A673 (cell line): ENCODE results near the gene MXRA8. TPM values are rescaled to one million over a fixed set of nuclear protein-coding genes. Genes with fewer than 3 reads are reported as not detected.

Experiments used
- BruUV-seq: library from RNA; stranded (reverse); fragments of 400-500 nt; replicated peaks from 2 replicates; lab custom pipeline; 2021; lab: Mats Ljungman, UMichigan
- CTCF ChIA-PET: fragments of 300-600 bp; sonication (Branson Sonifier 250); formaldehyde crosslinking; loops from one replicate; lab custom pipeline; 2022; ENCODE audit warnings: antibody characterized with exemption; lab: Charles Lee
- POLR2A ChIA-PET: fragments of 300-600 bp; sonication (Branson Sonifier 250); formaldehyde crosslinking; loops from one replicate; lab custom pipeline; 2022; ENCODE audit warnings: antibody characterized with exemption; ENCODE audit not compliant: low non-redundant PET; lab: Charles Lee
- DNase-seq: peaks from one replicate; pipeline ENCODE4 v3.0.0-alpha.2; 2015; ENCODE audit warnings: low spot score
- H3K27ac ChIP-seq: fragments of 200-600 bp; sonication (generic); 2 replicates; pipeline ENCODE4 v1.5.1; 2016; ENCODE audit warnings: mixed run types, low read depth, mild to moderate bottlenecking, mixed read lengths, antibody characterized with exemption, low read length; ENCODE audit not compliant: poor library complexity, severe bottlenecking
- H3K27me3 ChIP-seq: fragments of 200-600 bp; sonication (generic); replicated peaks from 2 replicates; pipeline ENCODE4 v1.6.1; 2017; ENCODE audit warnings: mixed run types, low read depth, mild to moderate bottlenecking, mixed read lengths, antibody characterized with exemption, low read length; ENCODE audit not compliant: insufficient read depth, poor library complexity
- H3K36me3 ChIP-seq: fragments of 200-600 bp; sonication (generic); 2 replicates; pipeline ENCODE4 v1.6.1; 2016; ENCODE audit warnings: mixed run types, mild to moderate bottlenecking, mixed read lengths, antibody characterized with exemption, low read length; ENCODE audit not compliant: insufficient read depth, poor library complexity, severe bottlenecking
- H3K4me1 ChIP-seq: fragments of 200-600 bp; sonication (generic); 2 replicates; pipeline ENCODE4 v1.6.1; 2017; ENCODE audit warnings: mixed run types, mild to moderate bottlenecking, mixed read lengths, antibody characterized with exemption, low read length; ENCODE audit not compliant: insufficient read depth, poor library complexity, severe bottlenecking
- H3K4me3 ChIP-seq: fragments of 200-600 bp; sonication (generic); 2 replicates; pipeline ENCODE4 v1.5.1; 2016; ENCODE audit warnings: low read depth, mixed run types, mild to moderate bottlenecking, mixed read lengths, low read length; ENCODE audit not compliant: poor library complexity, severe bottlenecking
- H3K9me3 ChIP-seq: fragments of 200-600 bp; sonication (generic); 2 replicates; pipeline ENCODE4 v1.6.1; 2016; ENCODE audit warnings: mixed run types, low read depth, mild to moderate bottlenecking, mixed read lengths, antibody characterized with exemption, low read length; ENCODE audit not compliant: poor library complexity, severe bottlenecking
- CTCF ChIP-seq: fragments of 300-800, 200-600 bp; sonication (generic); conservative IDR thresholded peaks from 2 replicates; pipeline ENCODE4 v1.5.1; 2017; ENCODE audit warnings: low read depth, mild to moderate bottlenecking, antibody characterized with exemption, low read length, moderate library complexity, mixed read lengths
- EZH2 ChIP-seq: fragments of 200-600 bp; sonication (generic); IDR thresholded peaks from 2 replicates; pipeline ENCODE4 v1.6.1; 2017; ENCODE audit warnings: borderline replicate concordance, low read depth, mild to moderate bottlenecking, mixed read lengths, antibody characterized with exemption, low read length; ENCODE audit not compliant: poor library complexity, severe bottlenecking
- intact Hi-C: fragments of 100-400 bp; cut with micrococcal nuclease; formaldehyde crosslinking; loops from one replicate; pipeline ENCODE4 v1.10.0; 2022; ENCODE audit not compliant: unreplicated experiment
- total RNA-seq: library from RNA; stranded (reverse); gene quantifications from 2 replicates; pipeline ENCODE4 v1.2.3, GENCODE V29; 2021

MXRA8 gene
- total RNA-seq, 1 experiment from 2014 or later, result 0.73 TPM

DNA sequence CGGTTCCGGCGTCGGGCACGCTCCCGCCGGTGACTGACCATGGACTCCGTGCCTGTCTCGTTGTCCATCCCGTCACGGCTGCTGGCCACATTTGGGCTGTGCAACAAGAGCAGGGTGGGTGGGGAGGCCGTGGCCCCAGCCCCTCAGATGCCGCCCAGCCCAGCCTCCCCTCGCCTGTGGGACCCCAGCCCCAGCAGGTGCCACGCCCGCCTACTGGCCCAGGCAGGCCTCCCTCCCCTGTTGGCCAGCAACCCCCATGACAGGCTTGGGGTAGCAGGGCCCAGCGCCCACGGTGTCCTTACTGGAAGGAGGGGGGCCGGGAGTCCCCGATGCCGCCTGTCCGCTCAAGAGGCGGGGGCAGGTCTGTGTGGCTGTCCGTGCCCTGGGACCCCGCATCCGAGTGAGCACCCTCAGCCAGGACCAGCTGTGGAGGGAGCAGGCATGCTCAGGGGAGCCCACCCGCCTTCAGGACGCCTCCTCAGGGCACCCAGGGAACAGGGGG, 16.2 kb downstream of the MXRA8 start:
- H3K27ac ChIP-seq, result no peak overlapping the region
- no TSS peak for BruUV-seq
- H3K4me1 ChIP-seq, result no peaks in the 10 kb centered on the region
- no peaks in the 10 kb centered on the region for H3K27me3 ChIP-seq
- H3K9me3 ChIP-seq, result no peaks in the 10 kb centered on the region
- no peak for TF ChIP-seq EZH2
- no peak for TF ChIP-seq CTCF
- H3K36me3 ChIP-seq, result peaks cover 9% of the 10 kb centered on the region
- CTCF ChIA-PET, result no interaction called here
- POLR2A ChIA-PET, result no interaction called here
- no peak for DNase-seq
- intact Hi-C loops, result no loop called here
- no peak overlapping the region for H3K4me3 ChIP-seq

DNA sequence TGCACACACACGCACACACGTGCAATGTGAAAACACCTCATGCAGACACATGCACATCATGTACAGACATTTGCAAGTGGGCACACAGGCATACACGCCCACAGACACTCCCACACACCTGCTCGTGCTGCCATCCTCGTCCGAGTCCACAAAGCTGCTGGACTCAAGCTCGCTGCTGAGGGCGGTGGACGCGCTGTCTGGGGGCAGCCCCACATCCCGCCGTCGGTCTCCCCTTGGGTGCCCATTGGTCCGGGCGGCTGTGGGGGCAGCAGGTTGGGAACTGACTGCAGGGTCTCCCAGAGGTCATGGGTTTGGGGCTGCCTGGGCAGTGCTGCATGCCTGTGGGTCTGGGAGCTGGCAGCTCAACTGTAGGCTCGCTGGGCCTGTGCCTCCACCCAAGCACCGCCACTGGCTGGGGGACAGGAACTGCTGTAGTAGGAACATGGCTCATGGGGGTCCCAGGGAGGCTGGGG, 16.8 kb downstream of the MXRA8 start:
- BruUV-seq, result no TSS peak
- H3K9me3 ChIP-seq, result no peaks in the 10 kb centered on the region
- no peaks in the 10 kb centered on the region for H3K27me3 ChIP-seq
- no peak overlapping the region for H3K4me3 ChIP-seq
- no peak overlapping the region for H3K27ac ChIP-seq
- TF ChIP-seq CTCF (no peak), EZH2 (no peak)
- POLR2A ChIA-PET, result no interaction called here
- H3K4me1 ChIP-seq, result no peaks in the 10 kb centered on the region
- intact Hi-C loops, result no loop called here
- CTCF ChIA-PET, result no interaction called here
- H3K36me3 ChIP-seq, result peaks cover 9% of the 10 kb centered on the region
- DNase-seq, result no peak

GRCh38 chr1:1340791-1341548, 17.4 kb downstream of the MXRA8 start:
- Histone ChIP-seq H3K4me1 (no peaks in the 10 kb centered on the region), H3K36me3 (peaks cover 9% of the 10 kb centered on the region), H3K27me3 (no peaks in the 10 kb centered on the region), H3K27ac (no peak overlapping the region), H3K4me3 (no peak overlapping the region), H3K9me3 (no peaks in the 10 kb centered on the region)
- CTCF ChIA-PET, result no interaction called here
- intact Hi-C loops, result no loop called here
- no peak for TF ChIP-seq EZH2
- no peak for TF ChIP-seq CTCF
- no TSS peak for BruUV-seq
- POLR2A ChIA-PET, result no interaction called here
- no peak for DNase-seq
